DND-41 (cell line): ENCODE data around the gene AREG.

Experiments
- ATAC-seq: fragments of 200-7000 bp; cut with Tn5 transposase; 3 replicates; pipeline ENCODE4 v1.9.1; 2021; ENCODE audit warnings: low read depth; ENCODE audit not compliant: insufficient read depth
- DNase-seq: peaks from one replicate; pipeline ENCODE4 v3.0.0-alpha.2; 2020
- H2AFZ ChIP-seq: 2 replicates; pipeline ENCODE4 v1.6.0; 2012; ENCODE audit warnings: low read depth, low read length
- H3K27ac ChIP-seq: 2 replicates; pipeline ENCODE4 v1.5.1; 2012; ENCODE audit warnings: low read length, inconsistent platforms
- H3K27me3 ChIP-seq: fragments of 200-600 bp; sonication (generic); 2 replicates; pipeline ENCODE4 v1.6.0; 2012; ENCODE audit warnings: low read length, mild to moderate bottlenecking, inconsistent platforms; ENCODE audit not compliant: insufficient read depth, poor library complexity
- H3K36me3 ChIP-seq: 2 replicates; pipeline ENCODE4 v1.5.1; 2012; ENCODE audit warnings: low read length, inconsistent platforms; ENCODE audit not compliant: insufficient read depth
- H3K4me1 ChIP-seq: 2 replicates; pipeline ENCODE4 v1.5.1; 2012; ENCODE audit warnings: mild to moderate bottlenecking, low read length; ENCODE audit not compliant: insufficient read depth
- H3K4me2 ChIP-seq: 2 replicates; pipeline ENCODE4 v1.6.0; 2012; ENCODE audit warnings: mild to moderate bottlenecking, moderate library complexity, low read length, inconsistent platforms; ENCODE audit not compliant: insufficient read depth
- H3K4me3 ChIP-seq, 2 experiments: fragments of 200-600 bp in 1 of 2; shearing (Covaris generic) in 1 of 2; 2 replicates each; pipeline ENCODE4 v1.5.1; 2012 to 2016; ENCODE audit warnings: inconsistent platforms in 2 of 2, low read length in 2 of 2, mild to moderate bottlenecking in 2 of 2, low read depth in 1 of 2, moderate library complexity in 1 of 2
- H3K79me2 ChIP-seq: 2 replicates; pipeline ENCODE4 v1.6.0; 2012; ENCODE audit warnings: low read length, inconsistent platforms; ENCODE audit not compliant: insufficient read depth
- H3K9ac ChIP-seq: 2 replicates; pipeline ENCODE4 v1.6.0; 2012; ENCODE audit warnings: low read depth, mild to moderate bottlenecking, inconsistent platforms, low read length, moderate library complexity
- H3K9me3 ChIP-seq: 2 replicates; pipeline ENCODE4 v1.5.1; 2012; ENCODE audit warnings: low read length, moderate library complexity, mild to moderate bottlenecking, inconsistent platforms; ENCODE audit not compliant: insufficient read depth, severe bottlenecking
- H4K20me1 ChIP-seq: 2 replicates; pipeline ENCODE4 v1.6.0; 2012; ENCODE audit warnings: low read length; ENCODE audit not compliant: insufficient read depth
- CTCF ChIP-seq: IDR thresholded peaks from 2 replicates; pipeline ENCODE4 v1.5.1; 2012; ENCODE audit warnings: borderline replicate concordance, low read length, moderate library complexity, mild to moderate bottlenecking; ENCODE audit not compliant: poor library complexity, severe bottlenecking; ENCODE audit errors: extremely low read depth
- EZH2 ChIP-seq: IDR thresholded peaks from 3 replicates; pipeline ENCODE4 v1.6.1; 2012; ENCODE audit warnings: borderline replicate concordance, low read depth, mild to moderate bottlenecking, moderate library complexity, low read length, inconsistent platforms; ENCODE audit not compliant: severe bottlenecking

Gene AREG

GRCh38 chr4:74446193-74446868, 1.4 kb downstream of the AREG start:
- Histone ChIP-seq H3K4me2 (no peak overlapping the region), H2AFZ (no peak overlapping the region), H3K4me3 (no peak overlapping the region), H3K27me3 (no peaks in the 10 kb centered on the region), H4K20me1 (no peaks in the 10 kb centered on the region), H3K9me3 (no peaks in the 10 kb centered on the region), H3K79me2 (no peaks in the 10 kb centered on the region), H3K27ac (no peak overlapping the region), H3K9ac (no peak overlapping the region), H3K36me3 (no peaks in the 10 kb centered on the region), H3K4me1 (no peaks in the 10 kb centered on the region)
- ATAC-seq, result no peak
- DNase-seq, result no peak
- TF ChIP-seq CTCF, result no peak
- TF ChIP-seq EZH2, result no peak

GRCh38 chr4:74446896-74447295, 2.0 kb downstream of the AREG start:
- Histone ChIP-seq H3K9me3 (no peaks in the 10 kb centered on the region), H2AFZ (no peak overlapping the region), H3K4me1 (no peaks in the 10 kb centered on the region), H3K4me2 (no peak overlapping the region), H3K4me3 (no peak overlapping the region), H3K9ac (no peak overlapping the region), H4K20me1 (no peaks in the 10 kb centered on the region), H3K27ac (no peak overlapping the region), H3K79me2 (no peaks in the 10 kb centered on the region), H3K27me3 (no peaks in the 10 kb centered on the region), H3K36me3 (no peaks in the 10 kb centered on the region)
- no peak for ATAC-seq
- no peak for DNase-seq
- TF ChIP-seq CTCF, result no peak
- no peak for TF ChIP-seq EZH2

DNA sequence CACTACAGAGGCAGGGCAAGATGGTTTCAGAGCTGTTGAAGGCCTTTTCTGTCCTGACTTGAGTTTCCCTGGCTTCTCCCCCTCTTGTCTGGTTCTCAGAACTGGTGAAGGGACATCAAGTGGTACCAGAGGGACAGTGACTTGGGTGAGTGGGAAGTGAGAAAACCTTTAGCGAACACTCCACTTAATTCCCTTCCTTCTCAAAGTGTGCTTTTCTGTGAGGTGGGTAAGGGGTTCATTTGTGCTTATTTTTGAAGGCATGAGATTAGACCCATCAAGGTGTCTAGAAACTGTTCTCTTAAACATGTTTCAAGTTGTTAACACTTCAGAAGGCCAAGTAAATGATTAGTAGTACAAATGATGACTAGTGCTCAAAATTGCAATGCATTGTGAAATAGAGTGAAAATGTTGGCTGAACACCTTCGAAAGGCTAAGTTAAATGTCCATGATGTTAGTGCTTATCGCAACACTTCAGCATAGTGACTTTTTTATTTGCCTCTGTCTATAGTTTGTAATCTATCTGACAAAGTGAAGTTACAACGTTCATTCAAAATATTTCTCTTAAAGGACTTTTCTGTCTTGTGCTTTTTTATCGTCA, 2.8 kb downstream of the AREG start:
- no peak for ATAC-seq
- Histone ChIP-seq H4K20me1 (no peaks in the 10 kb centered on the region), H3K79me2 (no peaks in the 10 kb centered on the region), H3K9me3 (no peaks in the 10 kb centered on the region), H3K36me3 (no peaks in the 10 kb centered on the region), H3K4me3 (no peak overlapping the region), H3K27me3 (no peaks in the 10 kb centered on the region), H3K27ac (no peak overlapping the region), H3K9ac (no peak overlapping the region), H2AFZ (no peak overlapping the region), H3K4me2 (no peak overlapping the region), H3K4me1 (no peaks in the 10 kb centered on the region)
- DNase-seq, result no peak
- no peak for TF ChIP-seq CTCF
- TF ChIP-seq EZH2, result no peak
